Stomach smooth muscle (tissue), 2 donors: ENCODE measurements around the gene RANBP10.

Source experiments
- H3K27ac ChIP-seq: one replicate; pipeline ENCODE4 v1.7.0; 2013; ENCODE audit warnings: mild to moderate bottlenecking, low read length, inconsistent platforms
- H3K27me3 ChIP-seq, 2 donors: one replicate each; pipeline ENCODE4 v1.7.0; 2013; ENCODE audit warnings: low read length in 2 of 2; ENCODE audit not compliant: insufficient read depth in 2 of 2, control insufficient read depth in 1 of 2
- H3K36me3 ChIP-seq, 2 donors: one replicate each; pipeline ENCODE4 v1.7.0; 2013; ENCODE audit warnings: low read length in 2 of 2; ENCODE audit not compliant: control insufficient read depth in 2 of 2, insufficient read depth in 2 of 2
- H3K4me1 ChIP-seq: one replicate; pipeline ENCODE4 v1.7.0; 2013; ENCODE audit warnings: low read length; ENCODE audit not compliant: control insufficient read depth, insufficient read depth
- H3K4me3 ChIP-seq, 2 donors: one replicate each; pipeline ENCODE4 v1.7.0; 2013; ENCODE audit warnings: low read length in 2 of 2
- H3K9ac ChIP-seq, 2 donors: one replicate each; pipeline ENCODE4 v1.7.0; 2013; ENCODE audit warnings: low read length in 2 of 2, mild to moderate bottlenecking in 1 of 2
- H3K9me3 ChIP-seq, 2 donors: one replicate each; pipeline ENCODE4 v1.7.0; 2013; ENCODE audit warnings: low read length in 2 of 2; ENCODE audit not compliant: control insufficient read depth in 2 of 2
- donor health status: healthy.
- donor health status: Pancreatic carcinoma.

Gene RANBP10

DNA sequence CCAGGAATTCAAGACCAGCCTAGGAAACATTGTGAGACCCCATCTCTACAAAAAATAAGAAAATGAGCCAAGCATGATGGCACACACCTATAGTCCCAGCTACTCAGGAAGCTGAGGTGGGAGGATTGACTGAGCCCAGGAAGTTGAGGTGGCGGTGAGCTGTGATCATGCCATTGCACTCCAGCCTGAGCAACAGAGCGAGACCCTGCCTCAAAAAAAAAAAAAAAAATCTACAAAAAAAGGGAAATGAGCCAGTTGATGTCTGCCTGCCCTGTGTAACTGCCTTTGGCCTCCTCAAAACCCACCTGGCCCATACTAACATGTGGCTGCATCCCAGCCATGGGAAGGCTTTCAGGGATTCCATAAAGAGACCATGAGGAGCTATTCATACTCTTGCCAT lies 4.5 kb downstream of the RANBP10 start:
- no peaks in the 10 kb centered on the region for H3K27me3 ChIP-seq
- H3K27ac ChIP-seq, result no peak overlapping the region
- no peaks in the 10 kb centered on the region for H3K9me3 ChIP-seq
- no peak overlapping the region for H3K9ac ChIP-seq
- peaks cover 17% of the 10 kb centered on the region for H3K4me1 ChIP-seq
- no peak overlapping the region for H3K4me3 ChIP-seq
- peaks cover 8 to 22% of the 10 kb centered on the region in 2 donors for H3K36me3 ChIP-seq

DNA sequence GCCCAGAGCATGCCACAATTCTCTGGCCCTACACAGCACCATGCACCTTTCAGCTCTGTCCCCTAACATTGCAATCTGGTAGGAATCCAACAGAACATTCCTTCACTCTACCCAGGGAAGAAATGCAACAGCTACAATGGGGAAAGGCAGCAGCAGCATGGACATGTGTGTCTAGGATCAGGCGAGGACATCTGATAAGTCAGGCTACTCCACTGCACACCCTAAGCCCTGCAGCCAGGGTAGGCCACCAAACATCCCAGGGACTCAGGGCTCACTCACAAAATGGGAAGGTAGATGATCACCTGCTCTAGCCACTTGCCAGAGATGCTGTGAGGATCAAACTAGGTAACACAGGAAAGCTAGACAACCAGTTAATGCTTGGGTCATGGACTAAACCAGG lies 5.1 kb downstream of the RANBP10 start:
- H3K4me1 ChIP-seq, result peaks cover 17% of the 10 kb centered on the region
- H3K27ac ChIP-seq, result no peak overlapping the region

DNA sequence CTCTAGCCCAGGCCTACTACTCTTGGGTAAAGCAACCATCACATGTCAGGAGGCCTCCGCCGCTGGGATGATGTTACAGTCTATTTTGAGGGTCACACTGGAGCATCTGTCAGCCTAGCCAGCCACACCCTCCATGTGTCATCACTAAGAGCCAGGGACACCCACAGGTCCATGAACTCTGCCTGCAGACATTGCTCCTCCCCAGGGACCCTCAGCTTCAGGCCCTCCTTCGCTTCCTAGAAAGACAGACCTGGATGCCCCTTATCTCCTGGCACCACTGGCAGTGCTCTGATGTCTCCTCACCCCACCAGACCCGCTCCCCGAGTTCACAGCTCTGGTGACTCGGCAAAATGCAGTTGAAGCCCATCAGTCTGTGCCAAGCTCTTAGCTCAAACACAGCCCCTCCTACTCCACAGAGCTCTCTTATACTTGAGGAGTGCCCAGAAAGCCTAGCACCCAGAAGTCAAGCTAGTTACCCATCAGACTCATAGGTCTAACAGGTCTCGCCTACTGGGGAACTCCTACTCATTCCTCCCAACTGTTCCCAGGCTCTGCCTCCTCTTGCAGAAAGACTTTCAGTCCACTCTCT lies 5.9 kb downstream of the RANBP10 start:
- Histone ChIP-seq H3K27me3 (no peaks in the 10 kb centered on the region), H3K27ac (no peak overlapping the region), H3K36me3 (peaks cover 8 to 24% of the 10 kb centered on the region in 2 donors), H3K4me3 (no peak overlapping the region), H3K9me3 (no peaks in the 10 kb centered on the region), H3K4me1 (peaks cover 10% of the 10 kb centered on the region), H3K9ac (no peak overlapping the region)

More for the DNA sequence above, 5.1 kb downstream of the RANBP10 start:
- H3K27me3 ChIP-seq, result no peaks in the 10 kb centered on the region
- H3K4me3 ChIP-seq, result no peak overlapping the region
- peaks cover 8 to 24% of the 10 kb centered on the region in 2 donors for H3K36me3 ChIP-seq
- no peak overlapping the region for H3K9ac ChIP-seq
- H3K9me3 ChIP-seq, result no peaks in the 10 kb centered on the region

DNA sequence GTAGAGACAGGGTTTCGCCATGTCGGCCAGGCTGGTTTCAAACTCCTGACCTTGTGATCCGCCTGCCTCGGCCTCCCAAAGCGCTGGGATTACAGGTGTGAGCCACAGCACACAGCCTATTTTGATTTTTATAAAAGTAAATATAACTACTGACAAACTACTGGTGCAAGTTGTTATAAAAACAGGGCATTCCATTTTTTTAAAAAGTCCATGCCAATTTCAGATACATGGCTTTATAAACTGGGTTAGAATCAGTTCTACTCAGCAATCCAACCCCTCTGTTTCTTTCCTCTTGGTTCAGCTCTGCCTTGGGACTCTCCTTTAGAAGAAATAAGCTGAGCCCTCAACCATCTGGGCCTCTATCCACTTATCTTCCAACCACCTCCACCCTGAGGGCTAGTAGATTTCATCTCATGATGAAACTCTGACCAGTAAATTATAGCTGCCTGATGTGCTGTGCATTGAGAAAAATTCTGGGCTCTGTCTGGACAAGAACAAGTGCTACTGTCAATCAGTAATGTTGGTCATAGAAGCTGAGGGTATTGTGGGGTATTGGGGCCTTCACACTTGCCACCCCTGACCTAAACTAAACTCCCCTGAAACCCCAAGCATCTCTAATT lies 10.2 kb downstream of the RANBP10 start:
- peaks cover 3 to 12% of the 10 kb centered on the region in 2 donors for H3K36me3 ChIP-seq
- H3K4me3 ChIP-seq, result no peak overlapping the region
- no peak overlapping the region for H3K27ac ChIP-seq
- no peaks in the 10 kb centered on the region for H3K9me3 ChIP-seq
- H3K9ac ChIP-seq, result no peak overlapping the region
- no peaks in the 10 kb centered on the region for H3K27me3 ChIP-seq
- peaks cover 5% of the 10 kb centered on the region for H3K4me1 ChIP-seq

DNA sequence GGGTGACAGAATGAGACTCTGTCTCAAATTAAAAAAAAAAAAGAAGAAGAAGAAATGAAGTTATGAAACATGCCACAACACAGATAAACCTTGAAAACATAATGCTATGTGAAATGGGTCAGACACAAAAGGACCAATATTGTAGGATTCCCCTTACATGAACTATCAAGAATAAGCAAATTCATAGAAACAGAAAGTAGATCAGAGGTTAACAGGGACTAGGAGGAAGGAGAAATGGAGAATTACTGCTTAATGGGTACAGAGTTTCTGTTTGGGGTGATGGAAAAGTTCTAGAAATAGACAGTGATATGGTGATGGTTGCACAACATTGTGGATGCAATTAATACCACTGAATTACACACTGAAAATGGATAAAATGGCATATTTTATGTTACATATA lies 16.3 kb downstream of the RANBP10 start:
- Histone ChIP-seq H3K9ac (no peak overlapping the region), H3K36me3 (no peaks in the 10 kb centered on the region), H3K9me3 (no peaks in the 10 kb centered on the region), H3K4me3 (no peak overlapping the region), H3K27me3 (no peaks in the 10 kb centered on the region), H3K27ac (no peak overlapping the region), H3K4me1 (no peaks in the 10 kb centered on the region)

DNA sequence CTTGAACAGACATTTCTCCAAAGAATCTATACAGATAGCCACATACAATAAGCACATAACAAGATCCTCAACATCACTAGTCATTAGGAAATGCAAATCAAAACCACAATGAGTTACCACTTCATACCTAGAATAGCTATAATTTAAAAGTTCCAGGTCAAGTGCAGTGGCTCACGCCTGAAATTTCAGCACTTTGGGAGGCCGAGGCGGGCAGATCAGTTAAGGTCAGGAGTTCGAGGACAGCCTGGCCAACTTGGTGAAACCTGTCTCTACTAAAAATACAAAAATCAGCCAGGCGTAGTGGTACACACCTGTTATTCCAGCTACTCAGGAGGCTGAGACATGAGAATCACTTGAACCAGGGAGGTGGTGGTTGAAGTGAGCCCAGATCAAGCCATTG lies 19.9 kb downstream of the RANBP10 start:
- Histone ChIP-seq H3K27me3 (no peaks in the 10 kb centered on the region), H3K4me1 (no peaks in the 10 kb centered on the region), H3K36me3 (no peaks in the 10 kb centered on the region), H3K27ac (no peak overlapping the region), H3K9me3 (no peaks in the 10 kb centered on the region), H3K9ac (no peak overlapping the region), H3K4me3 (no peak overlapping the region)

DNA sequence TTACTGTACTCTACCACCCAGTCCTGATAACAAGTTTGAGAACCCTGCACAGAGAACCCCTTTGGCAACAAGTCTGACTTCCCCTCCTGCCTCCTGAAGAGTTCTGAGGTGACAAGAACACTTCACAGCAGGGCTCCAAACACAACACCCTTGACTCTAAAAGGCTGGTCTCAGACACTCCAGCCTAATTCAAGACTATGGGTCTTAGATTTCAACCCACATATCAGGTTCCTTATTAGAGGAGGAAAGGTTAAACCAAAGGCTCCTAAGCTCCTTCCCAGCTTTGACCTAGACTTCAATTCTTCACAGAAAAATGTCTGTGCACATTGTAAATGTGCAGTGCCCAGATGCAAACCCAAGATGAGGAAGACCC lies 23.0 kb downstream of the RANBP10 start:
- Histone ChIP-seq H3K27me3 (no peaks in the 10 kb centered on the region), H3K27ac (no peak overlapping the region), H3K9ac (no peak overlapping the region), H3K9me3 (no peaks in the 10 kb centered on the region), H3K4me1 (no peaks in the 10 kb centered on the region), H3K4me3 (no peak overlapping the region), H3K36me3 (peaks cover 0 to 5% of the 10 kb centered on the region in 2 donors)

DNA sequence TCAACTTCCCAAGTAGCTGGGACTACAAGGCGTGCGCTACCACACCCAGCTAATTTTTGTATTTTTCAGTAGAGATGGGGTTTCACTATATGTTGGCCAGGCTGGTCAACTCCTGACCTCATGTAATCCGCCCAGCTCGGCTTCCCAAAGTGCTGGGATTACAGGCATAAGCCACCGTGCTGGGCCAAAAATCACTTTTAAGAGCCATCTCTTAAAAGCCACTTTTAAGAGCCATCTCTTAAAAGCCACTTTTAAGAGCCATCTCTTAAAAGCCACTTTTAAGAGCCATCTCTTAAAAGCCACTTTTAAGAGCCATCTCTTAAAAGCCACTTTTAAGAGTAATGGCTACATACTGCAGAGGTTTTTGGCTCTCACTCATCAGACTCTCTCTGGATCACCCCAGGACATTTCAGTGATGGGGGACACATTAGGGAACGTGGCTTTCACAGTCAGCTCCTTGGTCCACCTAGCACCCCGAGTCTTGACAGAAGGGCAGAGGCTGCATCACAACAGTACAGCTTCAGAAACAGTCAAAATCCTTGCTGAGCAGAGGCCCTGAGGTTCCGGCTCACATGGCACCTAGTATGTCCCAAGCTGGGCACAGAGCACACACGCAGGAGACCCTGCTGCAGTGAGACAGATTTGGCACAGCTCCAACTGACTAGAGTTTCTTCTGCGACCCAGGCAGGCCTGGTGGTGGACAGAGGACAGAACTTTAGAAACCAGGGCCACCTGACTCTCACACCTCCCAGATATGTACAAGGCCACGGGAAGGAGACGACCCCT lies 23.6 kb downstream of the RANBP10 start:
- Histone ChIP-seq H3K4me3 (no peak overlapping the region), H3K9me3 (no peaks in the 10 kb centered on the region), H3K27ac (no peak overlapping the region), H3K9ac (no peak overlapping the region), H3K4me1 (no peaks in the 10 kb centered on the region), H3K27me3 (no peaks in the 10 kb centered on the region), H3K36me3 (peaks cover 0 to 5% of the 10 kb centered on the region in 2 donors)

DNA sequence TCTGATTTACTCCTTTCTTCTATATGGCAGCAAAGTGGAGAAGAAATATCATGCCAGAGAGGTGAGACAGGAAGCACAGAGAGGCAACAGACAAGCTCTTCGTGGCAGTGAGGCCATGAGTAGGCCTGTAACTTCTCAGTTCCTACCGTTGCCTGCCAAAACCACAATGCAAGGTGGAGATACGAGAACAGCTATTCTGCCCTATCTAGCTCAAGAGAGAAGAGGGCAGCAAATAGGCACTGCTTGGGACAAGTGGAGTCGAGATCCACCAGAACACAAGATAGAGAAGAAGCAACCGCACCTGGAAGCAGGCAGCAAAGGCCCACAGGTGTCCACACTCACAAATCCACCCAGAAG lies 24.8 kb downstream of the RANBP10 start:
- Histone ChIP-seq H3K4me1 (no peaks in the 10 kb centered on the region), H3K27me3 (no peaks in the 10 kb centered on the region), H3K27ac (no peak overlapping the region), H3K9me3 (no peaks in the 10 kb centered on the region), H3K4me3 (no peak overlapping the region), H3K36me3 (peaks cover 0 to 5% of the 10 kb centered on the region in 2 donors), H3K9ac (no peak overlapping the region)

DNA sequence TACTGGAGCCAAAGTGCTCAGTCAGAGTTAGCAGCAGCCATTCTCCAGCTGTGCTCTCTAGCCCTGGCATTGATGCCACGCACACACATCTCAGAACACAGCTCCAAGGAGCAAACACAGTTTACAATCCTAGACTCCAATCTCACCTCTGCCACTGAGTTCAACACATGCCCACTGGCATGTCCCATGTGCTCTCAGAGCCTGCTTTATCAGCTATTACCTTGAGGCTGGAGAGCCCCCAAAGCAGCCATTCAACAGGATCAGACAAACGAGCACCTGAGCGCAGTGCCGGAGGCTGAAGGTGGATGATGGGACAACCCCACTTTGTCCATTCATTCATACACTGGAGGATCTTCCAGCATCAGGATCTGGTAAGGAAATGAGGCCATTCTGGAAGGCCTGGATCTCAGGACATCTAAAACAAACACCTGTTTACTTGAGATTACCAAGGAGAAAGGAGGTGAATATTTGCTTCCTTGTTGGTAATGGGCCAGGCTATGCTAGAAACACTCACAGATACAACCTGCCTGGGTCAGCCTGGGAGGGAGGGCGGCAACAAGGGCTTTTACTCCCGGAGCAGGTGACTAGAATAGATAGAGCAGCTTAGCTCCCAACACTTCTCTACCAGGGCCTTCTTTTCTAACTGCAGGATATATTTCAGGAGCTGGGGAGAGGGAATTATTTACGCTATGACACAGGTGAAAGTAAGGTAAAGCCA lies 25.4 kb downstream of the RANBP10 start:
- Histone ChIP-seq H3K9me3 (no peaks in the 10 kb centered on the region), H3K36me3 (peaks cover 0 to 5% of the 10 kb centered on the region in 2 donors), H3K4me3 (no peak overlapping the region), H3K27me3 (no peaks in the 10 kb centered on the region), H3K4me1 (no peaks in the 10 kb centered on the region), H3K9ac (no peak overlapping the region), H3K27ac (no peak overlapping the region)
